Measurements from ENCODE around the gene SYNJ1. TPM values are rescaled to one million over a fixed set of nuclear protein-coding genes. Genes with fewer than 3 reads are reported as not detected.

SYNJ1 gene
- total RNA-seq (2013; cell fraction: nucleolus; rRNA removed): 15.0 and 17.0 TPM in 2 replicates
- 2.6 and 2.8 TPM in 2 replicates for total RNA-seq (2014; rRNA removed)
- total RNA-seq (2014; rRNA removed; fragmentation: Illumina TruSeq; extraction: Trizol): 2.1 and 2.2 TPM in 2 replicates
- 5.3 and 6.3 TPM in 2 replicates for total RNA-seq (2021)
- 1.9 TPM for polyA plus RNA-seq (2011; ENCODE audit: low read depth)
- 4.1 and 4.3 TPM in 2 replicates for polyA plus RNA-seq (2011; rRNA removed)
- 3.2 and 4.3 TPM in 2 replicates for polyA plus RNA-seq (2011; cell fraction: cytosol; rRNA removed)
- 11.4 and 16.3 TPM in 2 replicates for polyA plus RNA-seq (2011; cell fraction: nucleus; rRNA removed)
- 2.7 and 4.3 TPM in 2 replicates for polyA plus RNA-seq (2012)
- 4.9 and 9.2 TPM in 2 replicates for polyA plus RNA-seq (2014; fragmentation: Illumina TruSeq; extraction: Trizol)
- polyA plus RNA-seq (2014; fragmentation: Nextera tagmentation; extraction: Ambion mirVana): 1 to 10 TPM; 1.2 to 1.4 TPM
- polyA plus RNA-seq (2014; rRNA removed): 2.4 and 2.8 TPM in 2 replicates
- polyA plus RNA-seq (2016; fragmentation: Nextera tagmentation; extraction: Ambion mirVana): 1 to 10 TPM; 4.7 to 7.0 TPM
- 5.2 and 9.0 TPM in 2 replicates for polyA minus RNA-seq (2011; rRNA and poly(A)+ RNA removed)
- polyA minus RNA-seq (2011; cell fraction: cytosol; rRNA and poly(A)+ RNA removed): 1.9 and 4.3 TPM in 2 replicates
- polyA minus RNA-seq (2011; cell fraction: nucleus; rRNA and poly(A)+ RNA removed): 6.4 and 8.5 TPM in 2 replicates
- Bru-seq, nascent RNA: percentile 61 among the genes with signal in this experiment
- BruChase-seq, experiment 1, labeled RNA remaining after a 6-hour chase: percentile 61 among the genes with signal in this experiment
- BruChase-seq, experiment 2, labeled RNA remaining after a 2-hour chase: percentile 66 among the genes with signal in this experiment
- long read RNA-seq, experiment 1: 0 reads
- long read RNA-seq, experiment 2, partial matches to known transcripts: 3 of 7 reads
- long read RNA-seq, experiment 2, other reads (novel, unspliced or antisense): 4 of 7 reads

GRCh38 chr21:32727687-32728455, at the start of gene SYNJ1:
Gene SYNJ1, minus strand, starts transcription at chr21:32728013. Its CDS starts 1,118 bp downstream, at chr21:32726895.
- BruUV-seq (replicated peaks): no TSS peak
- FAIRE-seq: no peak
- ATAC-seq: peak; percentile 95
- Histone ChIP-seq H3K9me3 (replicated peaks; ENCODE audit: control insufficient read depth, insufficient read depth, low read length) (no peaks in the 10 kb centered on the region), H3K4me2 (ENCODE audit: control insufficient read depth, insufficient read depth) (peak within 1 kb of the TSS; percentile 78), H3K9ac (ENCODE audit: control insufficient read depth, insufficient read depth, low read length) (peak within 1 kb of the TSS; percentile 83), H3K79me2 (ENCODE audit: control insufficient read depth, insufficient read depth, low read length) (peaks cover 12% of the 10 kb centered on the region), H3K36me3 (ENCODE audit: control insufficient read depth in 2 of 2, insufficient read depth in 2 of 2, low read length in 1 of 2) (no peaks in the 10 kb centered on the region; a peak in 2 of 4 replicates), H3K27ac (ENCODE audit: control insufficient read depth, insufficient read depth) (peak within 1 kb of the TSS; percentile 74), H3K27me3 (replicated peaks in 1 of 2; ENCODE audit: control insufficient read depth in 2 of 2, insufficient read depth in 2 of 2, low read length in 1 of 2) (no peaks in the 10 kb centered on the region), H3K4me3 (peak within 1 kb of the TSS; percentile 99), H4K20me1 (ENCODE audit: control insufficient read depth, insufficient read depth) (no peaks in the 10 kb centered on the region), H3K4me1 (ENCODE audit: control insufficient read depth, insufficient read depth, low read length) (no peaks in the 10 kb centered on the region), H2AFZ (ENCODE audit: control insufficient read depth, low read depth, low read length) (peak within 1 kb of the TSS; percentile 91)
- intact Hi-C loops (cut with micrococcal nuclease; ENCODE audit: unreplicated experiment): no loop called here
- in situ Hi-C loops (cut with MboI): no loop called here
- peak; percentile 71 for DNase-seq (ENCODE audit: low read depth, low spot score)
- SMC1A ChIA-PET (ENCODE audit: uncharacterized antibody, unreplicated experiment): interaction anchor here (0.8 to 1.9 kb wide), 9 partner anchors 12 to 73 kb away, joined by 3 to 7 read pairs (median 3); partner anchors contain the start of gene PAXBP1
- WGBS (ENCODE audit: insufficient coverage, insufficient replicate concordance, low lambda C conversion rate, missing lambda C conversion rate): under 1% methylated on average over 45 of the region's 79 CpGs
- POLR2A ChIA-PET: interaction anchor here (1.1 to 2.5 kb wide), 6 partner anchors 16 to 815 kb away, joined by 3 to 18 read pairs (median 4); partner anchors contain the start of genes CFAP298, PAXBP1 and SON
- CTCF ChIA-PET: interaction anchor here (0.8 to 1.6 kb wide), 6 partner anchors 14 to 75 kb away, joined by 3 to 5 read pairs (median 3); no protein-coding TSS in a partner anchor
- RAD21 ChIA-PET (ENCODE audit: unreplicated experiment): interaction anchor here (0.9 to 1.4 kb wide), 5 partner anchors 12 to 44 kb away, joined by 3 to 7 read pairs (median 5); partner anchors contain the start of gene PAXBP1
- TF ChIP-seq TCF3 (IDR thresholded peaks at IDR 0.05; ENCODE audit: borderline replicate concordance, insufficient read depth, low read depth, low read length) (peak; percentile 67; the same call in 1 of the 2 replicates), ZNF274 (IDR thresholded peaks at IDR 0.05; ENCODE audit: insufficient read depth, insufficient read length) (no peak), CREM (IDR thresholded peaks at IDR 0.05; ENCODE audit: low read depth) (peak; percentile 74), NR2F1 (conservative IDR thresholded peaks at IDR 0.05) (0 out of 2 replicates have a peak, but pooled peaks have one; percentile 33), TAF1 (IDR thresholded peaks at IDR 0.05; ENCODE audit: borderline replicate concordance, low read depth, low read length) (peak; percentile 46; the same call in 1 of the 2 replicates), KAT2A (conservative IDR thresholded peaks at IDR 0.05; ENCODE audit: control insufficient read depth, low read depth, low read length) (no peak), RB1 (IDR thresholded peaks at IDR 0.05; ENCODE audit: borderline replicate concordance) (peak; percentile 39; the same call in 1 of the 2 replicates), ZNF207 (IDR thresholded peaks at IDR 0.05; ENCODE audit: borderline replicate concordance) (peak; percentile 18; the same call in 1 of the 2 replicates), DPF2 (IDR thresholded peaks at IDR 0.05) (peak; percentile 64), BHLHE40 (IDR thresholded peaks at IDR 0.05; ENCODE audit: borderline replicate concordance in 1 of 2, low read depth in 2 of 2, low read length in 1 of 2) (peak in 1 of 2 experiments; percentile 62; a peak in 2 of 4 replicates), BACH1 (IDR thresholded peaks at IDR 0.05; ENCODE audit: borderline replicate concordance) (peak; percentile 44; the same call in 1 of the 2 replicates), IKZF1 (conservative IDR thresholded peaks at IDR 0.05) (peak; percentile 75), GABPA (IDR thresholded peaks at IDR 0.05; ENCODE audit: low read depth) (peak; percentile 85), ZNF384 (IDR thresholded peaks at IDR 0.05; ENCODE audit: borderline replicate concordance, low read depth, low read length) (no peak), ZBTB40 (IDR thresholded peaks at IDR 0.05; ENCODE audit: borderline replicate concordance) (peak; percentile 80), STAT1 (conservative IDR thresholded peaks at IDR 0.05) (0 out of 2 replicates have a peak, but pooled peaks have one; percentile 36)
